K562 (cell line): ENCODE data around the gene FHIT. TPM values are rescaled to one million over a fixed set of nuclear protein-coding genes. Genes with fewer than 3 reads are reported as not detected.

ENCODE experiments used
- ATAC-seq: fragments of 200-7000 bp; cut with Tn5 transposase; 3 replicates; pipeline ENCODE4 v1.9.1; 2020; ENCODE audit warnings: moderate library complexity
- BruUV-seq: library from RNA; stranded (reverse); fragments of 400-500 nt; replicated peaks from 2 replicates; lab custom pipeline; 2021; lab: Mats Ljungman, UMichigan
- CTCF ChIA-PET: fragments of 300-600 bp; formaldehyde crosslinking; extraction: SDS; loops from one replicate; lab custom pipeline; 2021; ENCODE audit warnings: low intra/inter-chr PET ratio; lab: Yijun Ruan, JAX
- POLR2A ChIA-PET: fragments of 300-600, 350-650 bp; sonication (Branson Sonifier 250); formaldehyde crosslinking; extraction: SDS; loops from one replicate; lab custom pipeline; 2021; ENCODE audit warnings: antibody characterized with exemption, inconsistent platforms; lab: Yijun Ruan, JAX
- DNase-seq, 4 experiments: peaks; one replicate each; pipeline versions ENCODE4 v3.0.0 to v3.0.0-alpha.2; 2011 to 2018; ENCODE audit warnings: low spot score in 3 of 4, mixed read lengths in 3 of 4; ENCODE audit errors: extremely low read depth in 1 of 4
- FAIRE-seq: peaks from 2 replicates; lab custom pipeline; 2011; peaks lifted over from hg19 to GRCh38; lab: Jason Lieb, UNC
- H2AFZ ChIP-seq: 2 replicates; pipeline ENCODE4 v1.6.0; 2011; ENCODE audit warnings: low read depth, low read length, control low read depth, inconsistent platforms
- H3K27ac ChIP-seq: fragments of 200-600 bp; 3 replicates; pipeline ENCODE4 v1.8.0; 2011; ENCODE audit warnings: low read depth, mild to moderate bottlenecking, control low read depth, inconsistent platforms, low read length, moderate library complexity, mixed read lengths; ENCODE audit errors: extremely low read depth
- H3K27me3 ChIP-seq, 2 experiments: fragments of 300-600 bp in 1 of 2; 2 replicates in 1 of 2; 3 replicates in 1 of 2; pipeline versions ENCODE4 v1.6.0 to v1.8.0; 2011; ENCODE audit warnings: inconsistent platforms in 2 of 2, low read length in 2 of 2, mild to moderate bottlenecking in 1 of 2, mixed read lengths in 1 of 2, moderate library complexity in 1 of 2; ENCODE audit not compliant: control insufficient read depth in 2 of 2, insufficient read depth in 2 of 2
- H3K36me3 ChIP-seq: fragments of 300-600 bp; 3 replicates; pipeline ENCODE4 v1.8.0; 2011; ENCODE audit warnings: mild to moderate bottlenecking, low read length, inconsistent platforms; ENCODE audit not compliant: control insufficient read depth, insufficient read depth
- H3K4me1 ChIP-seq, 2 experiments: fragments of 200-600 bp in 1 of 2; replicated peaks in 1 of 2; 2 replicates in 1 of 2; 3 replicates in 1 of 2; pipeline versions ENCODE4 v1.5.1 to v1.8.0; 2011; ENCODE audit warnings: inconsistent platforms in 2 of 2, low read length in 2 of 2, mild to moderate bottlenecking in 1 of 2, mixed read lengths in 1 of 2, moderate library complexity in 1 of 2; ENCODE audit not compliant: control insufficient read depth in 2 of 2, insufficient read depth in 2 of 2
- H3K4me2 ChIP-seq: 2 replicates; pipeline ENCODE4 v1.6.1; 2011; ENCODE audit warnings: low read length, control low read depth, inconsistent platforms, mixed read lengths; ENCODE audit not compliant: insufficient read depth
- H3K4me3 ChIP-seq: fragments of 200-600 bp; sonication (generic), shearing (Covaris generic); 2 replicates; pipeline ENCODE4 v1.5.1; 2016; ENCODE audit warnings: control low read depth, inconsistent platforms
- H3K79me2 ChIP-seq: fragments of 200-600 bp; 3 replicates; pipeline ENCODE4 v1.8.0; 2011; ENCODE audit warnings: low read length, inconsistent platforms; ENCODE audit not compliant: control insufficient read depth, insufficient read depth
- H3K9ac ChIP-seq, 2 experiments: 2 replicates each; pipeline versions ENCODE4 v1.6.0 to v1.6.1; 2011; ENCODE audit warnings: low read depth in 2 of 2, low read length in 2 of 2, control low read depth in 1 of 2, inconsistent platforms in 1 of 2, mild to moderate bottlenecking in 1 of 2, mixed read lengths in 1 of 2; ENCODE audit not compliant: insufficient read depth in 1 of 2
- H3K9me1 ChIP-seq: one replicate; pipeline ENCODE4 v1.6.0; 2011; ENCODE audit warnings: inconsistent platforms, mild to moderate bottlenecking, low read length, moderate library complexity; ENCODE audit not compliant: control insufficient read depth, insufficient read depth
- H3K9me3 ChIP-seq: replicated peaks from 2 replicates; pipeline ENCODE4 v1.5.1; 2011; ENCODE audit warnings: low read depth, low read length, inconsistent platforms; ENCODE audit not compliant: control insufficient read depth, insufficient read depth
- H4K20me1 ChIP-seq: replicated peaks from 2 replicates; pipeline ENCODE4 v1.6.1; 2011; ENCODE audit warnings: low read length, inconsistent platforms, mixed read lengths; ENCODE audit not compliant: control insufficient read depth, insufficient read depth
- BRD4 ChIP-seq: fragments of 200-600 bp; sonication (generic); IDR thresholded peaks from 2 replicates; pipeline ENCODE4 v1.6.1; 2017; ENCODE audit warnings: inconsistent platforms
- BRF1 ChIP-seq: IDR thresholded peaks from 3 replicates; pipeline ENCODE4 v1.6.1; 2011; ENCODE audit warnings: borderline replicate concordance, mild to moderate bottlenecking; ENCODE audit not compliant: insufficient read length; ENCODE audit errors: extremely low read depth
- EHMT2 ChIP-seq: fragments of 450-650 bp; IDR thresholded peaks from 2 replicates; pipeline ENCODE4 v1.6.1; 2018; ENCODE audit warnings: antibody characterized with exemption
- ELF1 ChIP-seq: fragments of 200-800 bp; sonication (Bioruptor generic); IDR thresholded peaks from 2 replicates; pipeline ENCODE4 v1.6.1; 2016; ENCODE audit warnings: missing genetic modification characterization, missing compliant biosample characterization
- FIP1L1 ChIP-seq: fragments of 200-400 bp; formaldehyde crosslinking; IDR thresholded peaks from 2 replicates; pipeline ENCODE4 v1.6.1; 2018; ENCODE audit warnings: mild to moderate bottlenecking, low read depth, low read length; ENCODE audit not compliant: poor library complexity, severe bottlenecking
- GABPB1 ChIP-seq: sonication (generic); formaldehyde crosslinking; IDR thresholded peaks from 2 replicates; pipeline ENCODE4 v1.8.0; 2022; ENCODE audit warnings: mild to moderate bottlenecking, missing genetic modification reagents
- HMGN3 ChIP-seq: IDR thresholded peaks from 2 replicates; pipeline ENCODE4 v1.6.1; 2011; ENCODE audit warnings: borderline replicate concordance, low read depth, mild to moderate bottlenecking, mixed read lengths, low read length; ENCODE audit not compliant: insufficient read length; ENCODE audit errors: extremely low read depth
- IRF2 ChIP-seq: sonication (generic); formaldehyde crosslinking; IDR thresholded peaks from 2 replicates; pipeline ENCODE4 v1.8.1; 2022; ENCODE audit warnings: mild to moderate bottlenecking, missing genetic modification reagents
- NELFE ChIP-seq: IDR thresholded peaks from 2 replicates; pipeline ENCODE4 v1.6.1; 2011; ENCODE audit warnings: mild to moderate bottlenecking; ENCODE audit not compliant: insufficient read depth, insufficient read length
- NR1H2 ChIP-seq: sonication (generic); formaldehyde crosslinking; IDR thresholded peaks from 2 replicates; pipeline ENCODE4 v1.4.0; 2020; ENCODE audit warnings: mild to moderate bottlenecking, missing genetic modification reagents
- OTX1 ChIP-seq: fragments of 450-650 bp; formaldehyde crosslinking; IDR thresholded peaks from 2 replicates; pipeline ENCODE4 v1.4.0; 2022; ENCODE audit warnings: mild to moderate bottlenecking
- PBX2 ChIP-seq, 2 experiments: IDR thresholded peaks in 1 of 2; conservative IDR thresholded peaks in 1 of 2; 2 replicates each; pipeline ENCODE4 v1.6.1; 2016; ENCODE audit warnings: low read depth in 2 of 2, mild to moderate bottlenecking in 1 of 2, missing compliant biosample characterization in 1 of 2, missing genetic modification characterization in 1 of 2, moderate library complexity in 1 of 2
- RAD21 ChIP-seq, 2 experiments: fragments of 250-450 bp in 1 of 2; fragments of 450-650 bp in 1 of 2; sonication (Bioruptor Pico) in 1 of 2; formaldehyde crosslinking in 1 of 2; IDR thresholded peaks in 1 of 2; conservative IDR thresholded peaks in 1 of 2; 2 replicates each; pipeline versions ENCODE4 v1.4.0 to v1.8.0; 2020 to 2022; ENCODE audit warnings: mild to moderate bottlenecking in 2 of 2, moderate library complexity in 1 of 2
- SNAPC5 ChIP-seq: fragments of 250-450 bp; sonication (Bioruptor Pico); IDR thresholded peaks from 2 replicates; pipeline ENCODE4 v1.8.0; 2021; ENCODE audit warnings: moderate library complexity, mild to moderate bottlenecking, inconsistent platforms
- TFE3 ChIP-seq: fragments of 450-650 bp; formaldehyde crosslinking; IDR thresholded peaks from 2 replicates; pipeline ENCODE4 v1.4.0; 2020; ENCODE audit warnings: mild to moderate bottlenecking, mixed read lengths
- XRCC3 ChIP-seq: fragments of 450-650 bp; IDR thresholded peaks from 2 replicates; pipeline ENCODE4 v1.6.1; 2017; ENCODE audit warnings: mild to moderate bottlenecking, moderate library complexity
- ZFP91 ChIP-seq: sonication (generic); formaldehyde crosslinking; IDR thresholded peaks from 2 replicates; pipeline ENCODE4 v1.8.0; 2022; ENCODE audit warnings: mild to moderate bottlenecking, missing genetic modification reagents
- ZNF644 ChIP-seq: fragments of 200-800 bp; sonication (Bioruptor generic); IDR thresholded peaks from 2 replicates; pipeline ENCODE4 v1.6.1; 2016; ENCODE audit warnings: low read depth, missing genetic modification characterization, missing compliant biosample characterization
- WGBS: fragments of 100-300 bp; shearing (Covaris generic); methylation state at CpG from one replicate; pipeline ENCODE4 v1.1.6; 2016; ENCODE audit warnings: low coverage, mixed read lengths; ENCODE audit not compliant: insufficient coverage; ENCODE audit errors: missing lambda C conversion rate; 5-methylcytosine and 5-hydroxymethylcytosine counted together
- in situ Hi-C: fragments of 300-500 bp; cut with MboI; formaldehyde crosslinking; loops from 4 replicates; pipeline ENCODE4 v1.15.0; 2018; ENCODE audit warnings: inconsistent platforms, mixed read lengths
- intact Hi-C: fragments of 100-400 bp; cut with micrococcal nuclease; formaldehyde crosslinking; loops from 2 replicates; pipeline ENCODE4 v1.14.2; 2022
- polyA plus RNA-seq, 8 experiments: library from polyadenylated mRNA; depleted of rRNA in 4 of 8; stranded (reverse) in 5 of 8; unstranded in 3 of 8; fragments of >200 nt; fragmentation: Nextera tagmentation in 2 of 8; fragmentation: Illumina TruSeq in 1 of 8; extraction: Ambion mirVana in 2 of 8; extraction: Trizol in 1 of 8; gene quantifications; 2 replicates each; pipeline versions ENCODE4 v1.2.1 to v1.2.3, GENCODE V29; 2011 to 2014; ENCODE audit warnings: inconsistent platforms in 1 of 8, missing spikeins in 1 of 8
- total RNA-seq, 7 experiments: library from RNA; depleted of rRNA in 6 of 7; stranded (reverse); fragments of >200 nt in 6 of 7; fragmentation: Illumina TruSeq in 2 of 7; extraction: Trizol in 2 of 7; gene quantifications; 2 replicates each; pipeline versions ENCODE4 v1.2.1 to v1.2.3, GENCODE V29; 2011 to 2021; ENCODE audit warnings: low replicate concordance in 1 of 7

Gene FHIT
- total and polyA plus RNA-seq, 9 of the 15 experiments (the other 6 are each of a cell fraction or from before 2014, with no cell fraction given): 1.7 to 9.1 (median 4.3) TPM

GRCh38 chr3:59780209-59780608 is 1471.0 kb downstream of the FHIT start:
- Histone ChIP-seq H3K9me3 (no peaks in the 10 kb centered on the region), H3K9me1 (no peaks in the 10 kb centered on the region), H3K4me2 (no peak overlapping the region), H3K36me3 (no peaks in the 10 kb centered on the region), H3K27me3 (no peaks in the 10 kb centered on the region), H3K9ac (no peak overlapping the region), H3K4me3 (no peak overlapping the region), H4K20me1 (no peaks in the 10 kb centered on the region), H3K79me2 (no peaks in the 10 kb centered on the region), H3K4me1 (no peaks in the 10 kb centered on the region), H2AFZ (no peak overlapping the region), H3K27ac (no peak overlapping the region)
- intact Hi-C loops: no loop called here
- FAIRE-seq (no peak), DNase-seq (no peak), ATAC-seq (no peak)
- in situ Hi-C loops: no loop called here
- no CpG with 5 or more reads among the region's 2 CpGs for WGBS
- CTCF ChIA-PET: no interaction called here
- BruUV-seq: no TSS peak
- POLR2A ChIA-PET: no interaction called here
- TF ChIP-seq OTX1 (CRISPR knock-in tag) (no peak), TFE3 (CRISPR knock-in tag) (no peak), ZNF644 (tag) (no peak), PBX2 (CRISPR knock-in tag; IDR thresholded peaks at IDR 0.05; ENCODE audit: low read depth) (no peak), PBX2 (tag; conservative IDR thresholded peaks at IDR 0.05; ENCODE audit: low read depth) (no peak), GABPB1 (no peak), BRF1 (no peak), IRF2 (CRISPR knock-in tag) (no peak), EHMT2 (no peak), BRD4 (no peak), SNAPC5 (CRISPR knock-in tag) (no peak), RAD21 (CRISPR knock-in tag; conservative IDR thresholded peaks at IDR 0.05 in 1 of 2, IDR thresholded peaks at IDR 0.05 in 1 of 2) (no peak), NR1H2 (no peak), ELF1 (tag) (no peak), ZFP91 (CRISPR knock-in tag) (no peak), FIP1L1 (no peak), HMGN3 (no peak), XRCC3 (no peak), NELFE (no peak)
